ENCODE data around the gene TTC9B. TPM values are rescaled to one million over a fixed set of nuclear protein-coding genes. Genes with fewer than 3 reads are reported as not detected.

Gene TTC9B
- total RNA-seq, 1 experiment from 2014 or later, result not detected

- TF ChIP-seq ZMAT4 (CRISPR knock-in tag; IDR thresholded peaks at IDR 0.05), result no peak
Observed at GRCh38 chr19:40254714-40255418, 36.7 kb upstream of the TTC9B start (continued).

GRCh38 chr19:40253611-40254092 lies 35.5 kb upstream of the TTC9B start:
- Mint-ChIP-seq H3K27me3 (ENCODE audit: low read depth) (no peaks in the 10 kb centered on the region), H3K4me1 (peaks cover 16% of the 10 kb centered on the region), H3K27ac (peak overlapping the region; percentile 73), H3K9me3 (no peaks in the 10 kb centered on the region), H3K4me3 (no peak overlapping the region), H3K36me3 (peaks cover 23% of the 10 kb centered on the region)
- TF ChIP-seq GTF2I (CRISPR knock-in tag; conservative IDR thresholded peaks at IDR 0.05) (no peak), PREB (CRISPR knock-in tag; IDR thresholded peaks at IDR 0.05; ENCODE audit: borderline replicate concordance) (no peak), MXD4 (CRISPR knock-in tag; IDR thresholded peaks at IDR 0.05; ENCODE audit: borderline replicate concordance) (no peak), PRDM15 (CRISPR knock-in tag; IDR thresholded peaks at IDR 0.05) (no peak), ZNF396 (CRISPR knock-in tag; IDR thresholded peaks at IDR 0.05; ENCODE audit: borderline replicate concordance) (no peak), NR1H2 (CRISPR knock-in tag; IDR thresholded peaks at IDR 0.05) (no peak), CBFB (CRISPR knock-in tag; IDR thresholded peaks at IDR 0.05; ENCODE audit: low read depth) (no peak), MYBL2 (CRISPR knock-in tag; IDR thresholded peaks at IDR 0.05) (no peak), CDX4 (CRISPR knock-in tag; IDR thresholded peaks at IDR 0.05; ENCODE audit: borderline replicate concordance) (no peak), GABPB1 (CRISPR knock-in tag; IDR thresholded peaks at IDR 0.05) (no peak)
- POLR2A ChIA-PET, result no interaction called here
- no peak for DNase-seq (ENCODE audit: low spot score)
- CTCF ChIA-PET, result interaction anchor here (1.5 to 1.8 kb wide), 2 partner anchors 14 to 17 kb away, joined by 7 to 8 read pairs; no protein-coding TSS in a partner anchor
- ATAC-seq, result no peak

- TF ChIP-seq NR2C2 (CRISPR knock-in tag; IDR thresholded peaks at IDR 0.05) (no peak), E2F1 (CRISPR knock-in tag; IDR thresholded peaks at IDR 0.05) (no peak), NFE2L1 (CRISPR knock-in tag; IDR thresholded peaks at IDR 0.05) (no peak), ZNF671 (CRISPR knock-in tag; IDR thresholded peaks at IDR 0.05) (no peak), MLX (CRISPR knock-in tag; IDR thresholded peaks at IDR 0.05) (no peak), ZNF416 (CRISPR knock-in tag; IDR thresholded peaks at IDR 0.05) (no peak)
- Mint-ChIP-seq H3K4me3 (no peak overlapping the region), H3K27ac (peak overlapping the region; percentile 82), H3K9me3 (no peaks in the 10 kb centered on the region), H3K36me3 (peaks cover 23% of the 10 kb centered on the region), H3K27me3 (ENCODE audit: low read depth) (no peaks in the 10 kb centered on the region), H3K4me1 (peaks cover 16% of the 10 kb centered on the region)
- CTCF ChIA-PET, result interaction anchor here (0.6 to 1.8 kb wide), 16 partner anchors 10 to 460 kb away, joined by 3 to 20 read pairs (median 4); partner anchors contain the start of genes C19orf47, PLD3 and TTC9B
- no peak for DNase-seq (ENCODE audit: low spot score)
- peak; percentile 92 for ATAC-seq
- POLR2A ChIA-PET, result no interaction called here
Observed at GRCh38 chr19:40252395-40252794, 34.2 kb upstream of the TTC9B start.
